ENCODE measurements around the gene FZD7.

FZD7 gene

GRCh38 chr2:201996679-201997314 is 36.9 kb upstream of the FZD7 start:
- Histone ChIP-seq H3K27me3 (ENCODE audit: control insufficient read depth, insufficient read depth, low read length) (no peaks in the 10 kb centered on the region), H3K9me3 (ENCODE audit: control insufficient read depth, low read depth, low read length) (no peaks in the 10 kb centered on the region), H3K9ac (ENCODE audit: low read length) (peak overlapping the region; percentile 48), H3K4me3 (ENCODE audit: low read length) (peak overlapping the region; percentile 16), H3K36me3 (ENCODE audit: control insufficient read depth, low read depth, low read length) (no peaks in the 10 kb centered on the region), H3K27ac (ENCODE audit: low read length) (no peak overlapping the region), H3K4me1 (ENCODE audit: control insufficient read depth, low read depth, low read length) (peaks cover 39% of the 10 kb centered on the region)

GRCh38 chr2:201999279-201999678 is 34.4 kb upstream of the FZD7 start:
- Histone ChIP-seq H3K27ac (ENCODE audit: low read length) (no peak overlapping the region), H3K9me3 (ENCODE audit: control insufficient read depth, low read depth, low read length) (no peaks in the 10 kb centered on the region), H3K4me3 (ENCODE audit: low read length) (no peak overlapping the region), H3K9ac (ENCODE audit: low read length) (no peak overlapping the region), H3K4me1 (ENCODE audit: control insufficient read depth, low read depth, low read length) (peaks cover 27% of the 10 kb centered on the region), H3K36me3 (ENCODE audit: control insufficient read depth, low read depth, low read length) (no peaks in the 10 kb centered on the region), H3K27me3 (ENCODE audit: control insufficient read depth, insufficient read depth, low read length) (no peaks in the 10 kb centered on the region)

DNA sequence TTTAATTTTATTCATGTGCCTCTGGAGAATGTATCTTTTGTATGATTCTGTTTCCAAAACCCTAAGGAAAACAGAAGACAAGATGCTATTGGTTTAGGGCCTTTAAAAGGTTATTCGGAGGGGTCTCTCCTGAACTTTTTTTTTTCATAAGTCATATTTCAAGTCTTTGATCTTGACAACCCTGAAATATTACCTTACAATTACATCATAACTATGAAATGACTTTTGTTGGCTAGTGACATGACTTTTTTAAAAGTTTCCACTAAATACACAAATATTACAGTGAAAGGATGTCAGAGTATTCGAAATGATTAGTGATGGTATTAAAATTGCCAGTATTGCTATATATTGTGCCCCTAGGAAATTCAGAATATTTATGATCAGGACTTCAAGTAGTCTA is 31.8 kb upstream of the FZD7 start:
- Histone ChIP-seq H3K4me3 (ENCODE audit: low read length) (no peak overlapping the region), H3K9me3 (ENCODE audit: control insufficient read depth, low read depth, low read length) (no peaks in the 10 kb centered on the region), H3K4me1 (ENCODE audit: control insufficient read depth, low read depth, low read length) (peaks cover 5% of the 10 kb centered on the region), H3K27ac (ENCODE audit: low read length) (no peak overlapping the region), H3K27me3 (ENCODE audit: control insufficient read depth, insufficient read depth, low read length) (no peaks in the 10 kb centered on the region), H3K9ac (ENCODE audit: low read length) (no peak overlapping the region), H3K36me3 (ENCODE audit: control insufficient read depth, low read depth, low read length) (no peaks in the 10 kb centered on the region)

- no peaks in the 10 kb centered on the region for H3K4me1 ChIP-seq (ENCODE audit: control insufficient read depth, low read depth, low read length)
Observed at GRCh38 chr2:202002381-202002780, 31.3 kb upstream of the FZD7 start.

GRCh38 chr2:202005272-202005887 is 28.3 kb upstream of the FZD7 start:
- Histone ChIP-seq H3K27ac (ENCODE audit: low read length) (no peak overlapping the region), H3K4me3 (ENCODE audit: low read length) (no peak overlapping the region), H3K27me3 (ENCODE audit: control insufficient read depth, insufficient read depth, low read length) (no peaks in the 10 kb centered on the region), H3K9me3 (ENCODE audit: control insufficient read depth, low read depth, low read length) (no peaks in the 10 kb centered on the region), H3K36me3 (ENCODE audit: control insufficient read depth, low read depth, low read length) (no peaks in the 10 kb centered on the region), H3K9ac (ENCODE audit: low read length) (no peak overlapping the region), H3K4me1 (ENCODE audit: control insufficient read depth, low read depth, low read length) (no peaks in the 10 kb centered on the region)

More at GRCh38 chr2:202002381-202002780, 31.3 kb upstream of the FZD7 start:
- H3K27ac ChIP-seq (ENCODE audit: low read length): no peak overlapping the region
- H3K9me3 ChIP-seq (ENCODE audit: control insufficient read depth, low read depth, low read length): no peaks in the 10 kb centered on the region
- no peak overlapping the region for H3K4me3 ChIP-seq (ENCODE audit: low read length)
- H3K9ac ChIP-seq (ENCODE audit: low read length): no peak overlapping the region
- H3K36me3 ChIP-seq (ENCODE audit: control insufficient read depth, low read depth, low read length): no peaks in the 10 kb centered on the region
- no peaks in the 10 kb centered on the region for H3K27me3 ChIP-seq (ENCODE audit: control insufficient read depth, insufficient read depth, low read length)

DNA sequence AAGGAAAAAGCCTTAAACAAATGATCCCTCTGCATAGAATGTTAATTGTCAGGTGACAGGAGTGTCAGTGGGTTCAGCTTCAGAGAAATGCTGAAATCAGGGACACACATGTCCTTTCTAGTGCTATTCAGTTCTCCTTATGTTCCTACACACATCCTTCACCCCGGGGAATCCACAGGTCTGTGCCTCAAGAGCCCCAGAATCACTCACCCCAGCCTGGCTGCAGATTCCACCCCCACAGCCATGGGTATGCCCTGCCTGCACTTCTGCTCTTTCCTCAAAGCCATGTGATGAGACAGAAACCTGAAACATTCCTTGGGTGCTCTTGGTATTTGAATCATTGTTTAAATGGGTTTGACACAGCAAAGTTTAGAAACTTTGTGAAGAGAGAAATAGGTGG is 27.4 kb upstream of the FZD7 start:
- H3K9me3 ChIP-seq (ENCODE audit: control insufficient read depth, low read depth, low read length): no peaks in the 10 kb centered on the region
- H3K36me3 ChIP-seq (ENCODE audit: control insufficient read depth, low read depth, low read length): no peaks in the 10 kb centered on the region
- H3K9ac ChIP-seq (ENCODE audit: low read length): no peak overlapping the region
- no peak overlapping the region for H3K27ac ChIP-seq (ENCODE audit: low read length)
- no peaks in the 10 kb centered on the region for H3K27me3 ChIP-seq (ENCODE audit: control insufficient read depth, insufficient read depth, low read length)
- no peak overlapping the region for H3K4me3 ChIP-seq (ENCODE audit: low read length)
- no peaks in the 10 kb centered on the region for H3K4me1 ChIP-seq (ENCODE audit: control insufficient read depth, low read depth, low read length)

GRCh38 chr2:202007015-202007982 is 26.4 kb upstream of the FZD7 start:
- Histone ChIP-seq H3K36me3 (ENCODE audit: control insufficient read depth, low read depth, low read length) (no peaks in the 10 kb centered on the region), H3K4me1 (ENCODE audit: control insufficient read depth, low read depth, low read length) (no peaks in the 10 kb centered on the region), H3K4me3 (ENCODE audit: low read length) (no peak overlapping the region), H3K27me3 (ENCODE audit: control insufficient read depth, insufficient read depth, low read length) (no peaks in the 10 kb centered on the region), H3K9ac (ENCODE audit: low read length) (no peak overlapping the region), H3K9me3 (ENCODE audit: control insufficient read depth, low read depth, low read length) (no peaks in the 10 kb centered on the region), H3K27ac (ENCODE audit: low read length) (no peak overlapping the region)

GRCh38 chr2:202007983-202008354 is 25.7 kb upstream of the FZD7 start:
- H3K4me1 ChIP-seq (ENCODE audit: control insufficient read depth, low read depth, low read length): no peaks in the 10 kb centered on the region
- H3K27ac ChIP-seq (ENCODE audit: low read length): no peak overlapping the region
- no peaks in the 10 kb centered on the region for H3K27me3 ChIP-seq (ENCODE audit: control insufficient read depth, insufficient read depth, low read length)
- H3K9ac ChIP-seq (ENCODE audit: low read length): no peak overlapping the region
- no peaks in the 10 kb centered on the region for H3K36me3 ChIP-seq (ENCODE audit: control insufficient read depth, low read depth, low read length)
- H3K9me3 ChIP-seq (ENCODE audit: control insufficient read depth, low read depth, low read length): no peaks in the 10 kb centered on the region
- no peak overlapping the region for H3K4me3 ChIP-seq (ENCODE audit: low read length)

- Histone ChIP-seq H3K9ac (ENCODE audit: low read length) (no peak overlapping the region), H3K4me3 (ENCODE audit: low read length) (no peak overlapping the region), H3K36me3 (ENCODE audit: control insufficient read depth, low read depth, low read length) (no peaks in the 10 kb centered on the region), H3K27me3 (ENCODE audit: control insufficient read depth, insufficient read depth, low read length) (no peaks in the 10 kb centered on the region), H3K4me1 (ENCODE audit: control insufficient read depth, low read depth, low read length) (no peaks in the 10 kb centered on the region), H3K27ac (ENCODE audit: low read length) (no peak overlapping the region), H3K9me3 (ENCODE audit: control insufficient read depth, low read depth, low read length) (no peaks in the 10 kb centered on the region)
Observed at GRCh38 chr2:202009019-202009481, 24.6 kb upstream of the FZD7 start.

GRCh38 chr2:202009581-202009980 is 24.1 kb upstream of the FZD7 start:
- no peak overlapping the region for H3K9ac ChIP-seq (ENCODE audit: low read length)
- no peaks in the 10 kb centered on the region for H3K9me3 ChIP-seq (ENCODE audit: control insufficient read depth, low read depth, low read length)
- no peak overlapping the region for H3K27ac ChIP-seq (ENCODE audit: low read length)
- H3K27me3 ChIP-seq (ENCODE audit: control insufficient read depth, insufficient read depth, low read length): no peaks in the 10 kb centered on the region
- no peaks in the 10 kb centered on the region for H3K36me3 ChIP-seq (ENCODE audit: control insufficient read depth, low read depth, low read length)
- no peak overlapping the region for H3K4me3 ChIP-seq (ENCODE audit: low read length)
- no peaks in the 10 kb centered on the region for H3K4me1 ChIP-seq (ENCODE audit: control insufficient read depth, low read depth, low read length)

DNA sequence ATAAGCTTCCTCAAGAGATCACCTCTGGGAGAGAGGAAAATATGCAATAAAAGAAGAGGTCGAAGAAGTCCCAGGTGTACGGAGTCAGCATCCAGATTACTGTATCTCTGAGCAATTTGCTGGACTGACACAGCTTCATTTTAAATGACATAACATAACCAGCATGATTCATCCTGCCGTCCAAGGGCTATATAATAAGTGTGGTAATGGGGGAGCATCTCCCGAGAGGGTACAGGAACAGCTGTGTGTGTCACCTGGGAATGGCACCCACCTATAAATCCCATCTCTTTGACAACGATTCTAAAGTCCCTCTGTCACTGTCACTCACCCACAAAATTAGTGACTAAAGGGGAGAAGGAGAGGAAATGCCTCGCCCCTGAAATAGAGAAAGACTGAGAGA is 19.3 kb upstream of the FZD7 start:
- H3K36me3 ChIP-seq (ENCODE audit: control insufficient read depth, low read depth, low read length): no peaks in the 10 kb centered on the region
- H3K9ac ChIP-seq (ENCODE audit: low read length): no peak overlapping the region
- no peak overlapping the region for H3K4me3 ChIP-seq (ENCODE audit: low read length)
- no peak overlapping the region for H3K27ac ChIP-seq (ENCODE audit: low read length)
- H3K4me1 ChIP-seq (ENCODE audit: control insufficient read depth, low read depth, low read length): peaks cover 4% of the 10 kb centered on the region
- H3K27me3 ChIP-seq (ENCODE audit: control insufficient read depth, insufficient read depth, low read length): no peaks in the 10 kb centered on the region
- no peaks in the 10 kb centered on the region for H3K9me3 ChIP-seq (ENCODE audit: control insufficient read depth, low read depth, low read length)

Data from iPS-18a (cell line).